HG03439 (cell line): ENCODE data around the gene RPE.

Source experiments
- ATAC-seq: cut with Tn5 transposase; IDR thresholded peaks from one replicate; pipeline ENCODE4 v1.9.1; 2021; ENCODE audit warnings: mild to moderate bottlenecking, moderate library complexity; ENCODE audit not compliant: unreplicated experiment

RPE gene

DNA sequence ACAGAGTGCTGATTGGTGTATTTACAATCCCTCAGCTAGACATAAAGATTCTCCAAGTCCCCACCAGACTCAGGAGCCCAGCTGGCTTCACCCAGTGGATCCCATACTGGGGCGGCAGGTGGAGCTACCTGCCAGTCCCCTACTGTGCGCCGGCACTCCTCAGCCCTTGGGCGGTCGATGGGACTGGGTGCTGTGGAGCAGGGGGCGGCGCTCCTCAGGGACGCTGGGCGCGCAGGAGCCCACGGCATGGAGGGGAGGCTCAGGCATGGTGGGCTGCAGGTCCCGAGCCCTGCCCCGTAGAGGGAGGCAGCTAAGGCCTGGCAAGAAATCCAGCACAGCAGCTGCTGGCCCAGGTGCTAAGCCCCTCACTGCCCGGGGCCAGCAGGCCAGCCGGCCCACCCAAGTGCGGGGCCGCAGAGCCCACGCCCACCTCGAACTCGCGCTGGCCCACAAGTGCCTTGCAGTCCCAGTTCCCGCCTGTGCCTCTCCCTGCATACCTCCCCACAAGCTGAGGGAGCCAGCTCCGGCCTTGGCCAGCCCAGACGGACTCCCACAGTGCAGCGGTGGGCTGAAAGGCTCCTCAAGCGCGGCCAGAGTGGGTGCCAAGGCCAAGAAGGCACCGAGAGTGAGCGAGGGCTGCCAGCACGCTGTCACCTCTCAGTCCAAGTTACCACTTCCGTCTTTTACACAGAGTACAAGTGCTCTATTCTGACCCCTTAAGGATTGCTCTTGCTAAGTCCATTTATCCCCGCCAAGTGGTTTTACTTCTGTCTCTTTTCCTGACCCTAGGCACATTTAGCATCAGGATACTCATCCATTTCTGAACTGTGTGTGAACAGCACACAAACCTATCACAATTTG is 1.7 kb upstream of the RPE start:
- ATAC-seq = no peak

GRCh38 chr2:210003359-210003758 is 921 bp downstream of the RPE start:
- ATAC-seq = no peak

DNA sequence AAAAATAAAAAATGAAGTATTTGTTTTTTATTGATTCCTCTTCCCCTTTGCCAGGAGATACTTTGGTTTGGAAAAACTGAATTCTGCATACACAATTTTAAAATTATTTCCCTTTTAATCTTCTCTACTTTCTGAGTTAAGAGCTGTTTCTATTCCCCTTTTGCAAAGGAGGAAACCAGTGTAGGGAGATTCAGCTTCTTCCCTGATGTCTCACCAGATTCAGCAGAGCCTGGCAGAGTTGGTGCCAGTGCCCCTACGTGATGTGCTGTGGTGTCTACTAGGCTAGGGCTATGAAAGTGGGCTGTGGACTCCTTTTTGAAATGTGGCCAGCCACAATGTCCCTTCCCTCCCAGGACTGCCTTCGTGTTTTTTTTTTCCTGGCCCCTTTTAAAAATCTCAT is 2.4 kb downstream of the RPE start:
- ATAC-seq = no peak

GRCh38 chr2:210007895-210008294 is 5.5 kb downstream of the RPE start:
- ATAC-seq = no peak

DNA sequence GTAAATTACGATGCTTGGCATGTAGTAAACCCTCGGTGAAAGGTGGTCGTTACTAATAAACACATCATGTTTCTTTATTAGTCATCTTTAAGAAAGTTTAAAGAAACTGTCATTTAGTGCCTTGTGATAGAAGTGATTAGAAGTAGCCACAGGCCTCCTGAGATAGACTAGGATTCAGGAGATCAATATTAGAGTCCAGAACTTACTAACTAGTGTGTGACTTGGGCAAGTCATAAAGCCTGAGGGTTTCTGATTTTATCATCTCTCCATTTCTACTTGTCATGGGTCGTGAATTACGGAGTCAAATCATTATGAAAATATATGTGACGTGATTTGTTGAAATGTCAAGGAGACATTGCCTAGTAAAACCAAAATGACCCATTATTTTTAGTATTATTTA is 6.7 kb downstream of the RPE start:
- ATAC-seq = no peak

GRCh38 chr2:210009896-210010295 is 7.5 kb downstream of the RPE start:
- no peak for ATAC-seq

- ATAC-seq = no peak
Measured at GRCh38 chr2:210020138-210020537, 17.7 kb downstream of the RPE start.

GRCh38 chr2:210022824-210023223 is 20.4 kb downstream of the RPE start:
- no peak for ATAC-seq

DNA sequence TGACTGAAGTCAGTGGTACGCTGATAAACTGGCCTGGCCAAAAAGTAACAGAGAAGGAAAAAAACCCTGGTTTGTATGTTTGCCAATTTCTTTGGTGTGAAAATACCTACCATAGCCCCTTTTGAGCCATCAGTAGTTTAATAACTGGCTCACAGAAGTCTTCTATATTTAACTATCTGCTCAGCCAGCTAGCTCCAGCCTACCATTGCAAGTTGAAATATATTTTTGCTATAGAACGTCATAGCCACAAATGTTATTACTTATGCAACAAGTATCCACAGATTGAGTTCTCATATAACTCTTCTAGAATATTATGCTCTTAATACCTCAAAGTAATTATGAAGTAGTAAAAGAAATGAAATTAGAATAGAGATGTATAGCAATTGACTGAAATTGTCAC is 25.2 kb downstream of the RPE start:
- ATAC-seq = no peak

- ATAC-seq = no peak
Measured at GRCh38 chr2:210028178-210028577, 25.7 kb downstream of the RPE start.

GRCh38 chr2:210034087-210034683 is 31.7 kb downstream of the RPE start:
- ATAC-seq = no peak

- ATAC-seq = no peak
Measured at GRCh38 chr2:210035679-210036078, 33.2 kb downstream of the RPE start.

DNA sequence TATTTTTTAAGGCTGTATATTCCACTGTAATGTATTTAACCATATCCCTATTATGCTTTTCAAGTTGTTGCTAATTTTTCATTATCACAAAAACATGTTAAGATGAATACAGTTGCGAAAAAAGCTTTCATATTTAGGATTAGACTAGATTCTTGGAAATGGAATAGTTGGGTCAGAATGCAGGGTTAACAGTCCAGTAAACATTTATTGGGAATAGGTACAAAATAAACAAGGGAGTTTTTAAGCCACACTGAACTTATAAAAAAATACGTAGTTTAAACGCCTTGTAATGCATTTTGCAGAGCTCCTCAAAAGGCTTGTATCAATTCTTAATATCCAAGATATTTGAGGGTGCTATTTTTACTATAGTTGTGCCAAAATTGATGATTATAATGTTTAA is 35.6 kb downstream of the RPE start:
- ATAC-seq = no peak

DNA sequence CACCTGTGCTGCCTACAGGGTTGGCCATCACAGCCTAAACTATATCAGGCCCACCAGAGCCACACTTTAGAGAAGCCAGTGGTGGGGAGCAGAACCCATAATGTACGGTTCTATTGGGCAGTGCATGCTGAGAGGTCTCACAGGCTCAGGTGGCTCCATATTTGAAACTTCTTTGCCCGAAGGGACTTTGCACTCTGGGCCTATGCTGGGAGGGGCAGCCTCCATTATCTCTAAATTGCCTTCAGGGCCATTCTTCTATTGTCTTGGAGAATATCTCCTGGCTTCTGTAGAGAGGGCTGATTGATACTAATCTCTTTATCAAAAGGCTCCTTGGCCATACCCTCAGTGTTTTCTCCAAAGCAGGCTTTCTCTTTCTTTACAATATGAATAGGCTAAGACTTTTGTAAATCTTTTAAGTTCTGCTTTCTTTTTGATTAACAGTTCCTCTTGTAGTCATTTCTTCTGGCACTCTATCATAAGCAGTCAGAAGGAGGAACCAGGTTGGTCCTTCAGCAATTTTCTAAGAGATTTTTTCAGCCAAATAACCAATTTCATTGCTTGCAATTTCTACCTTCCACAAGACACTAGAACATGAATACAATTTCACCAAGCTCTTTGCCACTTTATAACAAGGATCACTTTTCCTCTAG is 44.5 kb downstream of the RPE start:
- ATAC-seq = no peak

DNA sequence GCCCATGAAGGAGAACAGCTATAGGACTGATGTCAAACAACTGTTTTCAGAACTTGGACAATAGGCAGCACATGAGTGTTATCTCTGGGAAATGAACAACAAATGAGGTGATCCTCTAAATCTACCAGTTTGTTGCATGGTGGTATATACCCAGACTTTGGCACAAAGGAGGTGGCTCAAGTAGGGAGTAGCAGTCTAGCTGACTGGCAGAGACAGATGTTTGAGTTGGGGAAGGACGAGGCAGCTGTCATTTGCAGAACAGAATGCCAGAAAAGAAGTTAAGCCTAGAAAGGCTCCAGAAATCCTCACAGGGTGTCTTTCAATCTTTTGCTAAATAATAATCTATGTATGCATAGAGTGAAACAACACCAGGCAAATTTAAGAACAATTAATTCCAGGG is 47.4 kb downstream of the RPE start:
- no peak for ATAC-seq

GRCh38 chr2:210050885-210051284 is 48.4 kb downstream of the RPE start:
- ATAC-seq = no peak

- ATAC-seq = no peak
Measured at GRCh38 chr2:210054696-210055095, 52.3 kb downstream of the RPE start.

- no peak for ATAC-seq
Measured at GRCh38 chr2:210055825-210056224, 53.4 kb downstream of the RPE start.

DNA sequence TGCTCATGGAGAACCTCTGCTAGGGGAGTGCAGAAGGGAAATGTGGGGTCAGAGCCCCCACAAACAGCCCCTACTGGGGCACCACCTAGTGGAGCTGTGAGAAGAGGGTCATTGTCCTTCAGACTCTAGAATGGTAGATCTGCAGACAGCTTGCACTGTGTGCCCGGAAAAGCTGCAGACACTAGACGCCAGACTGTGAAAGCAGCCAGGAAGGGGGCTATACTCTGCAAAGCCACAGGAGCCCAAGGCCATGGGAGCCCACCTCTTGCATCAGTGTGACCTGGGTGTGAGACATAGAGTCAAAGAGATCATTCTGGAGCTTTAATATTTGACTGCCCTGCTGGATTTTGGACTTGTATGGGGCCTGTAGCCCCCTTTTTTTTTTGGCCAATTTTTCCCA is 60.9 kb downstream of the RPE start:
- ATAC-seq = no peak
